DOHH2 (cell line): Measurements from ENCODE around the gene HTATSF1.

Source experiments
- CTCF ChIP-seq: fragments of 200-600 bp; sonication (generic); IDR thresholded peaks from one replicate; pipeline ENCODE4 v1.5.1; 2014; ENCODE audit warnings: antibody characterized with exemption, mild to moderate bottlenecking, low read depth, low read length; ENCODE audit not compliant: poor library complexity, severe bottlenecking
- EZH2phosphoT487 ChIP-seq: fragments of 200-600 bp; sonication (generic); IDR thresholded peaks from 2 replicates; pipeline ENCODE4 v1.6.1; 2017; ENCODE audit warnings: borderline replicate concordance, mild to moderate bottlenecking, antibody characterized with exemption, low read length, moderate library complexity, mixed read lengths

DNA sequence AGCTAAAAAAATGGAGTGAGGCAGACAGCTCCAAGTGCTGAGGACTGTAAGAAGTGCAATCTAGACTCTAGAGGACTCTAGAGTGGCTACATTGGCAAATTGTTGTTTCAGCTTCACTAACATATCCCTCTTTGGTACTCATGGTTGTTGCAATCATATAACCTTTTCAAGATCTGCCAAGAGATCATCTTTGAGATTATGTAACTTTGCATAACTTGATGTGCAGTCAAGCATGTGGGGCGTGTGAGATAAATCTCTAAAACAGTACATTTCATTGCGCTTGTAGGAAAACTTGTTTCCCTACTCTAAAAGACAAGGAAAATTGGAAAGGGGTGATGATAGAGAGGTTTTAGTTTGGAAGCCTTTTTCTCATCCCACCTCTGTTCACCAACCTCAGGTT is 20.9 kb upstream of the HTATSF1 start:
- no peak for TF ChIP-seq CTCF
- TF ChIP-seq EZH2phosphoT487, result no peak
